GM21367 (cell line): Measurements from ENCODE around the gene SEC16B.

Source experiments
- ATAC-seq: cut with Tn5 transposase; IDR thresholded peaks from one replicate; pipeline ENCODE4 v1.9.1; 2021; ENCODE audit not compliant: unreplicated experiment

Gene SEC16B

DNA sequence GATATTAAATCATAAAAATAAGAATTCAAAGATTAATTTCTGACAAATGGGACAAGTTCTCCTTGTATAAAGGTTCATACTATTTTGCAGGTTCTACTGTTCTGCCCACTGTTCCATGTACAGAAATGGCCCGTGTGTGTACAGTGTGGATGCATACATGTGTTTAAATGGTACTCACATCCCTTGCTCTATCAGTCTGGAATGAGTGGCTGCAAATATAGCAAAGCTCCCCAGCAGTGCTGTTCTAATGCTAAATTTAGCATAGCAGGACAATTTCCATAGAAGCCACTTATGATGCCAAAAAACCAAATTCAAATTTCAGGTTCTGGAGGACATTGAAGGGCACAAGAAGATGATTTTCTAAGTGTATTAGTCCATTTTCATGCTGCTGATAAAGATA, 9.4 kb upstream of the SEC16B start:
- no peak for ATAC-seq

DNA sequence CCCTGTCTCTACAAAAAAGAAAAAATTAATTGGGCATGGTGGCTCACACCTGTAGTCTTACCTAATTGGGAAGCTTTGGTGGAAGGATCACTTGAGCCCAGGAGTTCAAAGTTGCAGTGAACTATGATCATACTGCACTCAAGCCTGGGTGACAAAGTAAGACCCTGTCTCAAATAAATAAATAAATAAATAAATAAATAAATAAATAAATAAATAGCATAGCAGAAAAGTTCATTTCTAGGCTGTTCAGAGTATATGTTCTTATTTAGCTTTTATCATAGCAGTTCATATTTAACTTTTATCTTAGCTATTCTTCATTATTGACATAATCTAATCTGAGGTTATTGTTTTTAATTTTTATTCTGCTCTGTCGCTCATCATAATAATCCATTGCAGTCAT, 8.7 kb upstream of the SEC16B start:
- no peak for ATAC-seq

DNA sequence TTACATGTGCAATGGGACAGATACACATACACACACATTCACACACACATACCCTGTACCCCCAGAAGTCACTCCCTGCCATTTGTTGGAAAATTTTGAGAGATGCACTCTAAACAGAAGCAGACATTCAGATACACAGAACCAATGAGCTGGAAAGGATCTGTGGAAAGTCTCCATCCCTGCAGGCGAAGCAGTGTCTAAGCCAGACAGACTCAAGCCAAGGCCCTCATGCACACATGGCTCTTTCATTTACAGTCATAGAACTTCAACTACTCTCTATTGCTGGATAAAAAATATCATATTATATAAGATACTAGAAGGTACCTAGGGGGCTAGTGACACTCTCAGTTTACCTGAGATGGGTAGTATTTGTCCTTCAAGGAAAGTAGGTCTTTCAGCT, 7.3 kb upstream of the SEC16B start:
- no peak for ATAC-seq

DNA sequence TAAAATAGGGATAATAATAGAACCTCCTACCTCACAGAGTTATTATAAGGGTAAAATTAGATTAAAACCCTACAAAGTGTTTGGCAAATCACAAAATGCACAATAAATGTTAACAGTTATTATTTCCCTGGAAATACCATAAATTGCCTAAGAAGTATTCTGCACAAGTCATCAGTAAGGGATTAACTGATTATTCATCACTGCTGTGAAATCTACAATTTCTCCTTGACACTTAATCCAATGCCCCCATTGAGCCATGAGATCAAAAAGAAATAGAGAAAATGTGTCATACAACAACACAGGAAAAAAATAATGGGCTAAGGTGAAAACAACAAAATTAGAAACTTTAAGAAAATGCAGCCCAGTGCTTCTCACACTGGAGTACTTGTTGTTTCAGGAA, 6.7 kb upstream of the SEC16B start:
- no peak for ATAC-seq

DNA sequence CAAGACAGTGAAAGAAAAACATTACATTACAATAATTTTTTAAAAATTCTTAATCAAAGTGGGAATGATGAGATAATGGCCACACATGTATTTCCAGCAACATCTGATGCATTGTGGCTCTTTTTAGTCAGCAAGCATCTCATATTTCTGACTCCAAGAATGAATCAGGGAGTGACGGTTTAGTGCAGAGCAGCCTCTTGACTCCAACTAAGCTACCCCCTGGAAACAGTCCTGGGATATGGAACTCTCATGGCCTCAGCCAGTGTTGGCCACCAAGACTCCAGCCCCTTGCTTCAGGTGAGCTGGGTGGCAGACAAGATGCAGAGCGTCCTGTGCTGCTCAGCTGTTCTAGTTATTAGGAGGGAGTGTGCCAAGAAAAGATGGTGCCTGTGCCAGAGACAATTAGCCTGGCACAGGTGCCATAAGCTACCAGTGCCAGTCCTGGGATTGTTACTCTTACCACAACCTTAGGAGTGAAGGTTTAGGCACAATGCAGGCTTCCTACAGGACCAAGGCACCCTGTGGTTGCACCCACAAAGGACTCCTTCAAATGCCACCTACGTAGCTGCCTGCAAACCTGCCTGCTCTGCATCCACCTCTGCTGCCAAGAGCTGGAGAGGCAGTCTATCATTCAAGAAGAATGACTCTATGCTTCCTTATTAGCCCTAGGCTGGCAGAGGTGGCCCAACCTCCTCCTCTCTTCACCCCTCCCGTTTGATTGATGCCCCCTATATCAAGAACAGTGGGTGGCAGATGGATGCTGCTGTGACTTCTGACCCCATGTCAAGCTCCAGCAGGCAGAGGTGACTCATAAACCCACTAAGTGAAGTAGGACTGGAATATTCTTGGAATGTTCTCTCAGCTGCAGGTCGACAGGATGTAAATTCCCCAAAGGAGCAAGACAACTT, 6.0 kb upstream of the SEC16B start:
- no peak for ATAC-seq

DNA sequence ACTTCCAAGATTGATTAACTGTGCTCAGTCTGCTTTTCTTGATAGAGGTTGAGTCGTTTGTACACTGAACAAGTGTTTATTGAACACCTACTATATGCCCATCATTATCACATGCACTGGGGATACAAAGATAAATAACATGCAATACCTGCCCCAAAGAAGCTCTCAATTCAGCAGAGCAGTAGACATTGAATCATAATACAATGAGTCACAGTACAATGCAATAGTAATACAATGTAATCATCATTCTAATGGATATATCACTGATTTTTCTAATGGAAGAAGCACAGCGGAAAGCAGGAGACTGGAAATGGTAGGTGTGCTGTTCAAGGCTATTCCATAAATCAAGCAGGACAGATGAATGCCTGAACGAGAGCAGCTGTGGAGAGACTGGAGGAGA, 3.7 kb upstream of the SEC16B start:
- no peak for ATAC-seq

DNA sequence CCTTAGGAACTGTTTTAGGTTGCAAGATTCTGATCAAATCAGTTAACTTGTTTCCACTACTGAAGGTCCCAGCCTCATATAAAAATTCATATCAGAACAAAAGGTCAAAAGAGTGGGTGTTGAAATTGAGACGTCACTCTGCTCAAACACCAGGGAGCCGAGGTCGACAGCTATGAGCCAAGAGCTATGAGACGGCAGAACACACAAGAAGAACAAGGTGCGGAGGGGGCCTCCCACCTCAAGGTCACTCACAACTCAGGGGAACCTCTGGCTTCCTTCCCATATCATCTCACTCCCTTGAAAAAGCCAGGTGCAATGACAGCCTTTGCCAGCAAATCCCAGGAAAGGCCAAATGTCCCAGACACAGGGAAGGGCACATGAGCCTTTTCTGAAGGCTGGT, 749 bp downstream of the SEC16B start:
- no peak for ATAC-seq

DNA sequence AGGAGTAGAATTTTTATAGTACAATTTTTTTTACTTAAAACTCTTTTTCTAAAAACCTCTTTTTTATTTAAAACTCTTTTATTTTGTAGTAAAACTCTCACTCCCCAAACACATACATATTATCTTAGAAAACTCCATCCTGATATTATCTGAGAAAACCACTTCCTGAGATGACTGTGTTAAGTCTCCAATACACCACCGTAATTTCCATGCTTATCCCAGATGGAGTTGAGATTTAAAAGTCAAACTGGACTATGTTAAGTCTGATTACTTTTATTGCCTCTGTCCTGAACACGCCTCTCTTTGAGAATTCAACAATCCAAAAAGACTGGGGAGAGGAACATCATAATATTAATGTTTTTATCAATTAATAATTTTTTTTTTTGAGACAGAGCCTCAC, 3.7 kb downstream of the SEC16B start:
- no peak for ATAC-seq

DNA sequence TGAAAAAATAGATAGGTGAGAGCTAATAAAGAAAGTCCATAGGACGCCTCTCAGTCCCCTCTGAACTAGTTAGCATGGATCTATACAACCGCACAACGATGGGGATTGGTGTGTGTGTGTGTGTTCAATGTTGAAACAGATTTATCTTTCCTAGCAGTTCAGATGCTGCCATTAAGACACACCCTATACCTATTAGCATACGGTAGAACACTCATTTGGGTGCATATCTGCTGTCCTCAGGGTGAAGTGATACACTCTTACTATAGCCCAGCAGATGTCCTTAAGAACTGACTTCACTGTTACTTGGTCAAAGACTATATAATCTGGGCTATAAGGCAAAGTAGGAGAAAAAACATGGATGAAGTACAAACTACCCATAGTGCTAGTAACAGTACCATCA, 4.6 kb downstream of the SEC16B start:
- ATAC-seq: no peak

DNA sequence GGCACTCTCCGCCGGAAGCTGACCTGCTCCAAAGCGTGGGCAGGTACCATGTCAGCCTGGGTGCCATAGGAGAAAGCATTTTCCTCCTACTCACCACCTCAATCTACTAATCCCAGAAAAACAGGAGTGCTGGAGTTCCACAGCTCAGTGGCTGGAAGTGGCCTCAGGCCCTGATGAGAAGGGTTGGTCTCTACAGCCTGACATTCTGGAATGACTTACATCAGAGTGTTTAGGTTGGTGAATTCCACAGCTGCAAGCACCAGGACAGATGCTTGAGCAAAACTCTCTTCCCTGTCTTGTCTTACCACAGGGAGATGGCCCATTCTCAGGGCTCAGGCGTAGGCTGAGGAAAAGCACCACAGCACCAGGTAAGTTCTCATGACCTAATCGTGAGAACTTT, 5.5 kb downstream of the SEC16B start:
- ATAC-seq: no peak

DNA sequence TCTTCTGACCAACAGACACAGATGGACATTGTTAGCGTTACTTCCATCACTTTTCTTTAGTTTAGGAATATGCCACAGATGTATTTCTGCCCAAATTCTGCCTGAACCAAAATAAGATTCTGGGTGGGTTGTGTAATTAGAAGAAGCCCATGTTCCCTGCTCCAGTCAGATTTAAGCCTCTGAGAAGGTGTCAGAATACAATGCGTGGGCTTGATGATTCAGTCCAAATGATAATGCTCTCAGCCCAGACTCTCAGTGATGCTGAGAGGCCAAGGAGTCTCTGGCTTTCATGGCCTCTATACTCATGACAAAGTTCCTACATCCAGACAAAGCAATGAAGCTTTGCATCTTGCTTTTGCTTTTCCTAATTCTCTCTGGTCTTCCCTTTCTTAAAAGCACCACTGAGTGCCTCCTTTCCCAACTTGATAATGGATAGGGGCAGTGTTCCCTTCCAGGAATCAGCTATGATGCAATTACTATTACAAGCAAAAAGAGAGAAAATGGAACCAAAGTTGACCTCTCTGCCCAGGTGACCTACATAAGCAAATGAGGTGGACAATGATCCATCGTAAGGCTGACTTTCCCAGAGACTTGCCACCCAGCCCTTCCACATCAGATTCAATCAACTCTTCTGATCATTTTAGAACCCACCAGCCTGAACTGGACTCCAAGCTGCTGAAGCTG, 8.8 kb downstream of the SEC16B start:
- no peak for ATAC-seq

DNA sequence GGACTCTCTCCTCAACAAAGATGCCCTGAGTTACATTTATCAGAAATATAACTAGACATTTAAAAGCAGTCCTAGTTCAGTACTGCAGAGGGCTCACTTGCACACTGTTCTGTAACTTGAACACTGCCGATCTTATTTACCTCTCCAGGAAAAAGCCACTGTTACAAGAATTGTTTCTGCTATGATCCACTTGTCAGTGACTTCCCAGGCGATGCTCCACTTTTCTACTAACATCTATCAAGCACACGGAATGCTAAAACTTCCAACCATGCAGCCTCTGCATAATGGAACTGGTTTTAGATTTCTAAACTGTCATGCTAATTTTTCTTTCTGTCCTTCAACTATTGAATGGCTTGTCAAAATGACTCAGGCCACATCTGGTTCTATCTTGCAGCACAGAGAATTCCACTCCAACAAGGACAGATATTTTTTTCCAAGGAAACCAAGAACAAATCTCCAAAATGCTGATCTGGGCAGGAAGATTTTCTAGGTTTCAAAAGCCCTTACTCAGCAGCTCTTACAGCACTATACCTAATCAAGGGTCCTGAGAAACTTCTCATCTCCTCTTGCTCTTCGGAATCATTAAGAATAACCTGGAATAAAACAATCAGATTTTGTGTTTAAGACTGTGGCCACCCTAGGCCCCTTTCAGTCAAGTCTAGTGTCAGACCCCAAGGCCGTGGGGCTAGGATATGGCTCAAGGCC, 9.9 kb downstream of the SEC16B start:
- no peak for ATAC-seq

DNA sequence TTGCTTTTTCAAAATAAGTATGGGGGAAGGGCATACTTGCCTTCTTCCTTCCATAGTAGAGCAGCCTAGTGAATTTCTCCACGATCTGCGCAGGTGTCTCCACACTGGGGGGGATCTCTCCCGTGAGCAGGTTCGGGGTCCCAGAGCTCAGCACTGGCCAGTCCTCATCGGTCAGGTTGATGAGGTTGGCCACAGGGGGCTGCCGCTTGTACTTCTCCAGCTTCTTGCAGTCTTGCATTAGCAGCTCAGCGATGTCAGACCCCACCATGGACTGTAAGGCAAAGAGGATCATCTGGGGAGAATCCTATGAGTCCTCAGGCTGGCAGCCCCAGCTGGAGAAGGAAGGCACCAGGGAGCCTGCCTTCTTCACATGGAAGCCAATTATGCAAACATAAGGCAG, 11.8 kb downstream of the SEC16B start:
- no peak for ATAC-seq

DNA sequence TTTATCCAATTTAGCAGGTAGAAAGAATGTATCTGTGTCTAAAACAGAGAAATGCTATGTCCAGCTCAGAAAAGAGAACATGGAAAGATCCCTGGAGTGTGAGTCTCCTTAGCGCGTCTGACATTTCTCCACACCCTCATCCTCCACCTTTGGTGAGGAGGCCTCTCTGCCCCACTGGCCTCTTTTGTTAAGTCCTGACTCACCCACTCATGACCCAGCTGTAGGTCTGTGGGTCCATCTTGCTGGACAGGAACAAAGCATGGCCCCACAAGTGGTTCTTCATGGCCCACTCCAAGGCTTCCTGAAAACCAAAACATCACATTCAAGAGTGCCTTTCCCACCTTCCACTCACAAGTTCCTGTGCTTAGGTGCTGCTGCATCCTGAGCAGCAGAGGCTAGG, 15.8 kb downstream of the SEC16B start:
- no peak for ATAC-seq

DNA sequence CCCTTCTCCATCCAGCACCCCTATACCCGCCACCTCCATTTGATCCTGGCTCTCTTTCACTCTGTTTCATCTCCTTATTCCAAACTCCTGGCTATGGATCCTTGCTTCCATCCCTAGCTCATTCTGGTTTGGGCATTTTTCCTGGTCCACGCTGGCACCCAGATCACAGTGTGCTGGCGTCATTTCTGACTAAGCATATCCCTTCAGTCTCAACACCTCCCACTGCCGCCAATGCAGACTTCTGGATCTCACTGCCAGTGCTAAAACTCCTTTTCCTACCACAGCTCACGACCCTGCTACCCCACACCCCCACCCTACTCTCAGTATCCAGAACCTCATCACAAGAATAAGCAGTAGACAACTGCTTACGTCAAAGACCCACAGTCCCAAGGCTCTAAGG, 16.3 kb downstream of the SEC16B start:
- no peak for ATAC-seq

DNA sequence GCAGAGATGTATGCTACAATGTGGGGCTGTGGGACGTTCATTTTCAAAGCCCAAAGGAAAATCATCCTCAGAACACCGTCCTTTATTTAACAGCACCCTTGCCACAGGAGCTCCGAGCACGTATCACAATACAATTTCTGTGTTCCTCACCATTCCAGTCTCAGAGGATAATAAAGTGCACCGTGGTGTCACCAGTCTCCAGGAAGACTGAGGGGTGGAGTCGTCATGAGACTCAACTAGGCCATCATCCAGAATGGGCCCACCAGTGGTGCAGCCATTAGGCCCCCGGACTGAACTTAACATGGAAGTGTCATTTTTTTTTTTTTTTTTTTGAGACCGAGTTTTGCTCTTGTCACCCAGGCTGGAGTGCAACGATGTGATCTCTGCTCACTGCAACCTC, 17.2 kb downstream of the SEC16B start:
- no peak for ATAC-seq

DNA sequence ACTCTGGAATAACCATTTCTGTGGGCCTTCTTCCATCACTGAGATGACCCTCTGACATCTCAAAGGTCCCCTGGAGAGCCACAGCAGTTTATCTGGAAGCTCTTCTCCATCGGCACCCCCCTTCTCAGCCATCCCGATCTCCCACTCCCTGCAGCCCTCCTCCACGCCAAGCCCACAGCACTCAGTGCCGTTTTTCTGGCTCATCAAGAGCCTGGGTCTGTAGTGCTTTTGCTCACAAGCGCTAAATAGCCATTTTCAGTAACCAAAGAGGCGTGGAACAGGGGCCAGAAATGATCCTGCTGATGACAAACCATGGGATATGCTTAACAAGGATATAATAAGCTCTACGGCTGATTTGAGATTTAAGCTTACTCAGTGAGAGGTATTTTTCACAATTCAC, 17.6 kb downstream of the SEC16B start:
- ATAC-seq: no peak

DNA sequence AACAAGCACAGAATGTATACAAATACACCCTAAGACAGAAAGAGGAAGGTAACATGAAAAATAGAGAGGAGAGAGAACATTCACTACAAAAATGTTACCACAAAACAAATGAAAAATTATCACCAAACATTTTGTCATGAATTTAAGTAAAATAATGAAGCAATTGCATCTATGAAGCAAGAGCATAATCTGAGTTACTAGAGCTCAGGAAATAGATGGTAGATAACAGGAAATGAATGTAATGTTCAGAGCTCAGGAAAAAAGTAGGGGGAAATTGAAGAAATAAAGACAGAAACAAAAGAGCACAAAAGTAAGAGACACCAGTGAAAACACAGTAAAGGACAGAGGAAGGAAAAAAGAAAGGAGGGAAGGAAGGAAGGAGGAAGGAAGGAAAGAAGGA, 19.4 kb downstream of the SEC16B start:
- ATAC-seq: no peak

DNA sequence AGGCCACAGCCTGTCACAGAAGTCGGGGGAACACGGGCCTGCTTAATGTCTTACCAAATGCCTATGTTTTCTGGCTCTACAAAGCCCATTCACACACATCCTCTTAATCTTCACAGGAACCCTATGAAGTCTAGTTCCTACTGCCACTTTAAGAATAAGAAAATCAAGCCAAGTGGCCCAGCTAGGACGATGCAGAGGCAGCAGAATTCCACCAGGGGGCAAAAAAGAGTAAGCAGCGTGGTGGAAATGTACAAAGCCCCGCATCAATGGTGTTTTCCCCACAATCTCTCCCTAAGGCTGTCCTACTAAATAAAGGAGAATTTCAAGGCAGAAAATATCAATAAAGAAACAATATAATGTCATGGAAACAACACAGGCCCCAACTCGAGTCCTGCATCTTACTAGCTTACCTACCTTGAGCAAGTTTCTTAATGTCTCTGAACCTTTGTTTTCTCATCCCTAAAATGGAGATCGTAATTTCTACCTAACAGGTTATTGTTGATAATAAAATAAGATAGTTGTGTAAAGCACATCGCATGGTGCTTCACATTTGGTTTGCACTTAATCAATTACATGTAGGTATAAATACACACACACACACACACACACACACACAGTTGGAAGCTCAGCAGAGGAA, 21.4 kb downstream of the SEC16B start:
- peak; percentile 90 for ATAC-seq

DNA sequence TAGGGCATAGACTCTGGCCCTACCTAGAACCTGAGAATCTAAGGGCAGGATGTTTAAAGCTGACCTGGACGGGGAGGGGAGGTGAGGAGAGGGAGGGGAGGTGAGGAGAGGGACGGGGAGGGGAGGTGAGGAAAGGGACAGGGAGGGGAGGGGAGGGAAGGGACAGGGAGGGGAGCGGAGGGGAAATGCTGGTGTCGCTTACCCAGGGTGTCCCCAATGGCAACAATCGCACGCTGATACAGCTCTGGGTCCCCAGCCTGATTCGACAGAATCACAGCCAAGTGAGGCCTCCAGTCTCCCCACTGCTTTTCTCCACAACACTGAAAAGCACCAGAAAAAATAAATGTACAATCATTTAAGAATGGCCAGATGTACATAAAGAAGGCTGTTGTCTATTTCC, 22.2 kb downstream of the SEC16B start:
- no peak for ATAC-seq

DNA sequence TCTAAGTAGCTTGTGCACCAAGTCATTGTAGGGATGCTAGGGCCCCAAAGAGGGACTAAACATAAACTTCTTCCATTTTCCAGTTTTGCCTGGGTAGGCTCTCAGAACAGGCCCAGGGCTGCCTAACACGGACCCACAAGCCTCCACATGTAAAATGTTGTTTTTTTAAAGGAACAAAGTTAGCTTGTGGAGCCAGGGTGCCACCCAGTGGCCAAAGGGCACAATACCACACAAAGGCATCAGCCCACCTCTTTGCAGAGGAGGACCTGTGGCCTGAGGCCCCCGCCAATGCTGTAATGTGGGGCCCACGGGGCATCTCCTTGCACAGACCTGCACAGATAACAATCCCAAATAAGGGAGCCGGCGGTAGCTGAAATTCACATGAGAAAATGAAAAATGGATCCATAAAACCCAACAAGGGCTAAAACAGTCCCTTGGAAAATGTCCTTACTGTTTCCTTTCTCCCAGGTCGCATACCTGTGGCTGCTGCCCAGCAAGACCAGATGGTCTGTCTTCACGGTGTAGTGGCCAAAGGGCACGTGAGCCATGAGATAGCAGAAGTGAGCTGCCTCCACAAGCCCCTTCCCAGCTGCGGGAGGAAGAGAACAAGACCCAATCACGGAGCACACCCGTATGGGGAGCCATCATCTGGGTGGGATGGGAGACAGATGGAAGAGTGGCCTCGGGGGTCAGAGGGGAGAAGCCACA, 23.8 kb downstream of the SEC16B start:
- peak; percentile 63 for ATAC-seq
